GM21390 (cell line): ENCODE results near the gene ENPP1.

Experiments
- ATAC-seq: cut with Tn5 transposase; IDR thresholded peaks from one replicate; pipeline ENCODE4 v1.9.1; 2021; ENCODE audit not compliant: unreplicated experiment

Gene ENPP1

DNA sequence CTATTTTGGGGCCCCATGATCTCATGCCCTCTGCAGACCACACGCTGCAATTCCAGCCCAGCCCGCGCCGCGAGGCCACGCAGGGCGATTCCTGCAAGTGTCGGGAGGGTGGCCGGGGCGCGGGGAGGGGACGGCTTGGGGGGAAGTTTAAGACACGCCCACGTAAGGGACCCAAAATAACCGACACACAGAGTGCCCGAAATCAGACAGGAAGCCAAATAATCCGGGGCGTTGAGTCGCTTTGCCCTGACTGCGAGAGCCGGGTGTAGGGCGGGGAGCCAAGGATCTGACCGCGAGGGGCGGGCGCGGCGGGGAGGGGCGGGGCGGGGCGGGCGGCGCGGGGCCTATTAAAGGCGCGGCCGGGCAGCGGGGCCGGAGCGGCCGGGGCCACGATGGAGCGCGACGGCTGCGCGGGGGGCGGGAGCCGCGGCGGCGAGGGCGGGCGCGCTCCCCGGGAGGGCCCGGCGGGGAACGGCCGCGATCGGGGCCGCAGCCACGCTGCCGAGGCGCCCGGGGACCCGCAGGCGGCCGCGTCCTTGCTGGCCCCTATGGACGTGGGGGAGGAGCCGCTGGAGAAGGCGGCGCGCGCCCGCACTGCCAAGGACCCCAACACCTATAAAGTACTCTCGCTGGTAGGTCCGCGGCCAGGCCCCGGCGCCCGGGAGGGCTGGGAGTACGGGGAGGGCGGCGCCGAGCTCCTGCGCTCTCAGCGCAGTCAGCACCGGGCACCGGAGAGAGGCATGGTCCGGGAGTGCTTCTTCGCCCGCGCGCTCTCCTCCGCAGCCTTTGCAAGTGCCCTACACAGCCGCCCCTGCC, at the start of gene ENPP1:
TSS of gene ENPP1 (plus strand) at position 377 of the 816 bp plus-strand sequence. CDS start at position 393, 16 bp downstream.
- ATAC-seq, result peak; percentile 59

DNA sequence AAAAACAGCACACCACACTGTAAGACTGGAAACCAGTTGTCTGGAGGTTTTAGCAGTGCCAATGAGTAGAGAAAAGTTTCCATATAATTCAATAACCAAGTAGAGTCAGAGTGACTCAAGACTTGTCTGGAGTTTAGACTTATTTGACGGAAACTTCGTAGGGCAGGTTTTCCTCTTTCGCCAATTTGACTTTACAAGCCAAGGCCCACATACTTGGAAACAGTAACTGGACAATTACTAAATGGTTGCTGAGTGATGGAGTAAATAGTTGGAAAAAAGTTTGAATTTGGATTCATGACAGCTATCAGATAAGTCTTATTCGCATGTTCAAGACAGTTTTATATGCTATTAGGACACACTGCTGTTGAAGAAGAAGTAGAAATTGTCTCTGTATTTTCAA, 48.9 kb upstream of the ENPP1 start:
- no peak for ATAC-seq

DNA sequence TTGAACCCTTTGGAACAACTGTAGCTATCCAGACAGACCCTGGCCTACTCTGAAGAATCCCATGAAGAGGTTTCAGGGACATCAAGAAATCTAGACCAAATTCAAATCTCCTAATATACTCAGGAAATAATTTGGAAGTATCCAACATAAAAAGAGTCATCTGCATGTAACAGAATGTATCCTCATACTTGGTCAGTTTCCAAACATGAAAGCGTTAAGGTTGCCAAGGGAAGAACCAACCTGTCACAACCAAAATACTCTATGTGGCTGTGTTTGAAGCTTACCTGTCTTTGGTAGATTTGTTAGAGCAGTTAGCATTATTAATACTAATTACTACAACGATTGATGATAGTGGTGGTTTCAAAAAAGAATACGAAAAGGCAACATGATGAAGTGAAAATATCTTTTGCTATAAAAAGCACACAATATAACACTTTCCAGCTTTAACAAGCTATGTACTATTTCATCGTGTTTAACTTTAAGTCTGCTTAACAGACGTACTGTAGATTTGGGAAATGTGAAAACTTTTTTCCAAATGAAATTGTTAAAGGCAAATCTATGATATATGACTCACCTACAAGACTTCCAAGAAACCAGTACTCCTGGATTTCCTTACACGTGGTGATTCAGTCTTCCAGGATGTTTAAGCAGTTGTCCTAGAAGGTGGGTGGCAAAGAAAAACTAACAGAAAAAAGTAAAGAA, 46.6 kb upstream of the ENPP1 start:
- ATAC-seq, result no peak

DNA sequence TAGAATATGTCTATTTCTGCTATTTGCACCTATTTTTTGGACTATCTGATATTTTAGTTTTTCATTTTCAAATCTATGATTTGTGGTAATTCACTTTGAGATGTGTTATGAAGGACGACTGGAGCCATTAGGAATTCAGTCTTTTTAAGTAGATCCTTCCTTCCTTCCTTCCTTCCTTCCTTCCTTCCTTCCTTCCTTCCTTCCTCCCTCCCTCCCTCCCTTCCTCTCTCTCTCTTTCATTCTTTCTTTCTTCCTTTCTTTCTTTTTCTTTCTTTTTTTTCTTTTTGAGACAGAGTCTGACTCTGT, 46.1 kb upstream of the ENPP1 start:
- no peak for ATAC-seq

DNA sequence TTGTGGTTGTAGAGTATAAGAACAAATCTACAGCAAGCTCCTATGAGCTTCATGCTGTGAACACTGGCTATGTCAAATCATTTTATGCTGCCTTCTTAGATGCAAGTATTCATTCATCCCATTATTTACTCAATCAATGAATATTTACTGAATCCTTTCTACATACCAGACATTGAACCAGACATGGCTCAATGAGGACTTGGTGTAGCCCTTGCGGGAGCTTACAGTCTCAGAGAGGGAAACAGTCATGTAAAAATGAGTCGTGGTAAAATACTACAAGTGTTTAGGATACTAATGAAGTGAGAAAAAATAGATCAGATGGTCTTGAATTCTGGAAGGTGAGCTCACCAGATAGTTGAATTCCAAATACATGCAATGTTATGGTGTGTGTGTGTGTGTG, 44.8 kb upstream of the ENPP1 start:
- ATAC-seq, result no peak

DNA sequence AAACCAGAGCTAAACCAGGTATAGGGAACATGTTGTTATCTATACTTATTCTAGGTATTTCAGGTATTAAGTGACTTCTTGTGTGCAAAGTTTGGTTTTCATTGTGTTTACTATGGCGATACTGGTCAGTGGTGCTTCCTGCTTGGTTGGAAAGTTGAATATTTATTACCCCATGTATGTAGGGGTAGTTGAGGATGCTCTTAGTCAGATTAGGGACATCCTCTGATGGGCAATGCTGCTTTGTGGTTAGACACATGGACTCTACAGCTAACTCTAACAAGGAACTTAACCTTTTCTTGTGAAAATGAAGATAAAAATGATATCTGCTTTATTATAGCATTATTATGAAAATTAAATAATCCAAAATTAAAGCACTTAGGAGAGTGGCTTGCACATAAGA, 44.1 kb upstream of the ENPP1 start:
- no peak for ATAC-seq

DNA sequence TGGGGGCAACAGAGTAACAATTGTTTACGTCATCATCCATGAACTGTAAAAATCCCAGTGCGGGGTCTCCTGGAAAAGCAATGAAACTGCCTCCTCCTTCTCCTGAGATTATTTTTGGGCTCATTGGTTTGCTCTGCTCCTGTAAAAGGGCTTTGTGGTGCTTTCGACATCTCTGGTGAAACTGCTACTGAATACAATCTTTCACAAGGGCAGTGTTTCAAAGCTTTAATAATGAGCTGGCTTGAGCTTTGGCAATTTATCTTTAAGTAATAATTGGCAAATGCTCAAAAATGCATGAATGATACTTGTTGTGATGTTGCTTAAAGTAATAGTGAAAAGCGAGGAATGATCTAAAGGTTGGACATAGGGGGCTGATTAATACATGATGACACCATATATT, 43.5 kb upstream of the ENPP1 start:
- no peak for ATAC-seq

DNA sequence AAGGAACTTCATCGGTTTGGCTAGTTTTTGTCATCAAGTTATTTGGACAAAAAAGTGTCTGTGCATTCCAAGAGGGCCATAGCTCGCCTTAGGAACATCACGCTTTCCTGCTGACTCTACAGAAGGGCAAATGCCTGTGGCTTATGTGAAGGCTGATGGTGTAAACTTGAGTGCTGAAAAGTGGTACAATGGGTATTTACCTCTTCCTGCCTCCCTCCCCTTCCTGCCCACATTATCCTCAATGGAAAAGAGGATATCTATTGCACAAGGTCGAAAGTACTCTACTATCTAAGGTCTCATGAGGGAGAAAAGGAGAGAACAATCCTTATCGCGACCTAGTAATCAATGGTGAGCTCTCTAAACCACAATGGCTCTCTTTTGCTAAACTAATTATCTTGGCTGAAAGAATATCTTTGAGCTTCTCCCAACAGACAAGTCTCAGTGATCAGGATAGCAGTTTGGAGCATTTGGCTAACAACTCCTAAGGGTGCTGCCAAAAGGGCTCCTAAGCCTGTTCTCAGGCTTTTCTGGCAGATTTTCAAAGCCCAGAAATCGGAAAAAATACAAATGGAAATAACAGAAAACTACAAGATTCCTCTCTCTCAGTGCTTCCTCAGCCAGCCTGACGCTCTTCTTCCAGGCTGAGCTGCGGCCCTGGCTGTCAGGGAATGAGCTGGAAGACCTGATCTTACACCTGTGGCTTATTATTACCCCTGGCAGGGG, 42.6 kb upstream of the ENPP1 start:
- no peak for ATAC-seq

DNA sequence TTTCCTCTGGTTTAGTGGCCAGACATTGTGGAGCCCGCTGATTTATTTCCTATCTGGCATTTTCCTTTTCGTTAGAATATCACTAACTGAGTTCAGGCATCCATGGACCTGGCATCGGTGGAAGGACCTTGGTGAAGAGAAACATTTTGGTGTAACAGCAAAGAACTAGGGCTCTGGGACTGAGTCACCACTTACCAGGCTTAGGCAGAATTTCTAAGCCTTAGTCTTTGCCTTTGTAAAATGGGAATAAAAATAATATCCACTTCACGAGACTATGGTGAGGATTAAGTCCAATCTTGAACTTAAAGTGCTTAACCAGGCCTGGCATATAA, 42.0 kb upstream of the ENPP1 start:
- no peak for ATAC-seq

DNA sequence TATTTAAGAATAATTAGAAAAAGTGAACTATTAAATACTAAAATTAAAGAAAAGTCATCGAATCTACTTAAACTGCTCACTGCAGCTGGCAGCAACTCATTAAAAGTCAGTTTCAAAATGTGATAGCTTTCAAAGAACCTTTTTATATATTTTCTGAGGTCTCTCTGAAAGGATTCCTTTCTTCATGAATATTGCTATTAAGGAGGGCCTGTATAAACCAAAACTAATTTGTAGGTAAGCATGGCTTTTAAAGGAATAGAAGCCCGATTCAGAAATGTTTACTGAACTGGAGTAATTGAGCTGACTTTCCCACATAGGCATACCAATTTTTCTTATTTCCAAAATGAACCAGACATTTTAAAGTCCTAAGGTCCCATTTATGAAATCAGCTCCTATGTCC, 41.2 kb upstream of the ENPP1 start:
- no peak for ATAC-seq

DNA sequence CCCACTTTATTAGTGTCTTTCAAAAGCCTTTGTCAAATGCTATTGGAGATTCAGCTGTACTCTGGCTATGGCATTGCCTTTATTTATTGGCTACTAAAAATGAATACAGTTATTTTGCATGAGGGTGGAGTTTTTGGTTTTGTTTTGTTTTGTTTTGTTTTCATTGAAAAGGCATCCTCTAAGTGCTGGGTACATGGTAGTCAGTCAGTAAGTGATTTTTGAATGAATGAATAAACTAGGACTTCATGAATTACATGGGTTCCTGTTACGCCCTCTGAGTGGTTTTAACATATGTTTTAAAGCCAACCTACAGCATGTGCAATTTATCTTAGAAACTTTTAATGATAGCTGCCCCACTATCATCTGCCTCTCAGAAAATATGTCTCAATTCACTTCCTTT, 38.9 kb upstream of the ENPP1 start:
- no peak for ATAC-seq

DNA sequence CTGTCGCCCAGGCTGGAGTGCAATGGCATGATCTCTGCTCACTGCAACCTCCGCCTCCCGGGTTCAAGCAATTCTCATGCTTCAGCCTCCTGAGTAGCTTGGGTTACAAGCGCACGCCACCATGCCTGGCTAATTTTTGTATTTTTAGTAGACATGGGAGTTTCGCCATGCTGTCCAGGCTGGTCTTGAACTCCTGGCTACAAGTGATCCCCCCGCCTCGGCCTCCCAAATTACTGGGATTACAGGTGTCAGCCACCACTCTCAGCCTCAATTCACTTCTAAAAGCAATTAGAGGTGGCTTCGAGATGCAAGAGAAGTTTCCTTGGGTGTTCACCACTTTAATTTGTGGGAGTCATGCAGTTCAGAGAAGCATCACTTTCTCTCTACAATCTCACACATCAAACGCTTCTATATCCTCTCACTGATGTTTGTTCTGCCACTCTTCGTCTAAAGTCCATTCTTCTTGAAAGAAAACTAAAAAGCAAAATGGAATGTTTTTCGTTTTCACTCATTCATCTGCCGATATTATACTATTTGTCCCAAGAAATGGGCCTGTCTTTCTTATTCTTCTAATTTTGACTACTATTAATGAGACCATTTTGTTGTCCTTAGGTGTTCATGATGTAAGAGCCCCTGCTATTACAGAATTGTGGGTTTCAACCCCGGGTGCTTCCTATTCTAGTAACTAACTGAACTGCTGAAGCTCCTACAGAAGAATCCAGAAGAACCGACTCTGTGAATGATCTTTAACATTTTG, 38.3 kb upstream of the ENPP1 start:
- no peak for ATAC-seq

DNA sequence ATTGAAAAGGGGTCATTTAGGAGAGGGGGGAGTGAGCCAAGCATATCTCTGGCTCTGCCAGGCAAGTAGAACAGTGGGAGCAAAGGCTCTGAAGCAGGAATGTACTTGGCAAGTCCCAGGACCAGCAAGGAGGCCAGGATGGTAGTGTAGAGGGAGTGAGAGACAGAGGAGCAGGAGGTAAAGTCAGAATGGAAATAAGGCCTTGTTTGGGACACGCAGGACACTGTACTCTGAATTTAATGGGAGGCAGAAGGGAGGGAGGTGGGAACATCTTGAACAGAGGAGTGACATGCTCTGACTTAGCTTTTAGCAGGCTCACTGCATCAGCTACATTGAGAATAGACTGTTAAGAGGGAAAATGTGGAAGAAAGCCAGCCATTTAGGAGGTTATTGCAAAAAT, 37.0 kb upstream of the ENPP1 start:
- ATAC-seq, result no peak

DNA sequence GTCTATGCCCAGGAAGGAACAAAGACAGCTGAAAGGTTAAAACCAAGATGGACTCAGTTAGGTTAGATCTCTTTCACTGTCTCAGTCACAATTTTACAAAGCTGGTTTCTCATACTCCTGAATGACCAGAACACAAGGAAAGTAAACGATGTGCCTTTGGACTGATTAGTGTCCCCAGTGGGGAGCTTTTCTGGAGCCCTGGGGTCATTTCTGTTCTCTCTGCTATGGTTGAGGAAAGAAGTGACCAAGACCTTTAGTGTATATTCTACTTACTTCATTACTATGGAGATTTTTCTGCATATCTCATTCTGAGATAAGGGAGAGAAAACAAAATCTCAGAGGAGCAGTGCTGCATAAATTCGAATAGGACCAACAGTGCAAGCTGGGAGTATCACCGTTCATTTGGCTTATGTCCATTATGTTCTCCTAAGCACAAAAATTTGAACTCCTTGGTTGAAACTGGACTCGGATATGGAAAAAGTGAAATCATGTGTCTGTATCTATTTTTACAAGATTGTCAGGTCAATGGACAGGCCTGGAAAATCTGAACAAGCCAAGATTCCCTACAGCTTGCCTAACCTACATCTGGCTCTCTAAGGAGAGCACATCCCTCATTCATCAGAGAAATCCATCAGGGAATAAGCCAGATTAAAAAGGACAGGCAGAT, 34.4 kb upstream of the ENPP1 start:
- no peak for ATAC-seq

DNA sequence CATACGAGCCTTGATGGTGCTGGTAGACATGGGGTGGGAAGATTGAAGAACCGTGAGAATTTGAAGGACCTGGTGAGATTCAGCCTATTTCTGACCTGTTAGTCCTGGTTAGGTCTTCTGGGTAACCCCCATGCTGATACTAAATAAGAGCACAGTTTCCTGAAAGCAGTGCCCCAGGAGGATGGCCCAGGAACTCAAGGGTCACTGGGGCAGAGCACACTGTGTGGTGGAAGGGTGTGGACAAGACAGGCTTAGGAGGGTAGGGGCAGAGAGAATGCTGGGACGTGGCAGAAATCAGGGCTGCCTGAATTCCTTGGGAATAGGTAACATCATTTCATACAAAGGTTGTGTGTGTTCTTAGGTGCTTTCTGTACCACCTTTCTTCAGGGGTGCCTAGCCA, 31.9 kb upstream of the ENPP1 start:
- no peak for ATAC-seq

DNA sequence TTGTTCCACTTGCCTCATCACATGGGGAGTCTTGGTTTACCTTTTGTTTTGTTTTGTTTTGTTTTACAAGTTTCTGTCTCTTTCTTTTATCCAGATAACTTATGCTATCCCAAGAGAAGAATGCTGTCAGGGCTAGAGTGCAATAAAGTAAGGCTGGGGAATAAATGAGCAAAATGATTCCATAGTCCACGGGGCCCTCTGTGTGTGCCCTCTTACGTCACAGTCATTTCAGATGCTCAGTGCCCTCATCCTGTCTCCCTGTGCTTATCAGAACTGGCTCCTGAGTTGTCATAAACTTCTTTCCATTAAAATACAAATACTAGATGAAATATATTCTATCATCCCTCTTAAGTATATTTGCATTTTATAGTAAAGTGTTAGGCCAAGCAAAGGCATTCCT, 30.8 kb upstream of the ENPP1 start:
- ATAC-seq, result no peak

DNA sequence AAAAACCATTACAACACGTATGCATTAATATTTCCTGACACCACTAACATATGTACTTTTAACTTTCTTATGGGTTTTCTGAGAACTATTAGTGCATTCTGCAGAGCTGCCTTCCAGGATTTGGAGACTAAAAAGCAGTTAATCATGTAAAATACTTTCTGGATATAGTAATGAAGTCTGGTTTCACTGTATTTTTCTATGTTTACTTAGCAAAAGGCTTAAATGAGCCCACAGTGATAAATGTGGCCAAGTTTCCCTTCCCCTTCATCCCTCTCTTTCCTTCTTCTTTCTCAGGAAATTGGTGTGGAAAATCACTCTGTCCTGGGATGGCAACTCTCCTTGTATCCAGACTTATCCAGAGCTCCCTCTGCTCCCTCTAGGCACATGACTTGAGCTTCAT, 29.7 kb upstream of the ENPP1 start:
- no peak for ATAC-seq

DNA sequence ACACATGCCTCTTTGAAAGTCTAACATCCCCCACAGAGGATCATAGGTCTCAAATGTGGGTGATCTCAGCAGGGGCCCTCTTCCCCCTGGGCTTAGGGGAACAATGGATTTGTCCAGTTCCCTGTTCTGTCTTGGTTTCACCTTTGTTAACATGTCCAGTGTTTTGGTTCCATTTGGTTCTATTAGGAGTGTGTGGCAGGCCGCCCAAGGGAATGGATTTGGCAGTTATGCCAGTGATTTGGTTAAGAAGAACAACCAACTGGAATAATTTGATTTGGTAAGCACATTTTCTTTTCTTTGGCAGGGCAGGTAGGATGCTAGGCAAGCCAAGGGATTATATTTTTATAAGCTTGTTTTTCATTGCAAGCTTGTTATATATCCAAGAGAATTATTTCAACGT, 28.5 kb upstream of the ENPP1 start:
- no peak for ATAC-seq

DNA sequence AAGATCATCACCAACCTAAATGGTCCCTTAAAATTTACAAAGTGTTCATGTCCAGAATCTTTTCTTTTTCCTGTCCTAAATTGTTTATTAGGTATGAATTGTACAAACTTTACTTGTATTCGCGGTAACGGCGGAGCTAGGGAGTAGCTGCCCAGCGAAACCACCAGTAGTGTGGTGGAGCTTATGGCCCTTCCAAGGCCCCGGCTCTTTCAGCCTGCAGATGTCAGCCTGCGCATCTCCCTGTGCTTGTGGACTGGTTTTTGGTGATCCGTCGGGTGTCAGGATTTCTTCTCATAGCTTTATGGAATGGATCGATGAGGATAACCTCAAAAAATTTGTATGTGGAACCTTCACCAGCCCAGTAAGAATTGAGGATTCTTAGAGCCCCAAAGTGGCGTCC, 27.2 kb upstream of the ENPP1 start:
- ATAC-seq, result no peak

DNA sequence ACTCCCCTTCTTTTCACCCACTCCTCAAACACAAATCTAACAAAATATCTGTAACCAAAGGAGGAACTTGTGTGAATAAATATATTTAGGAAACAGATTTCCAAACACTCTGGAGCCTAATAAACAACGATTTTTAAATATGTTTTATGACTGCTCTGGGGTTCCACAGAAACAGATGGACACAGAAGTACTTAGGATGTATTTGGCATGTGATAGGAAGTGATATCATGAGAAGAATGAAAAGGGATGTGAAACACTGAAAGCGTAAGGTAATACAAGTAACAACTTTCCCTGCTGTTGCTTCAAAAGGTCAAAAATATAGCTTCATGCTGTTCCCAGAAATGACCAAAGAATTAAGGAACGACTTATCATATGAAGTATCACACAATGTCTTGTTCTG, 26.1 kb upstream of the ENPP1 start:
- no peak for ATAC-seq

DNA sequence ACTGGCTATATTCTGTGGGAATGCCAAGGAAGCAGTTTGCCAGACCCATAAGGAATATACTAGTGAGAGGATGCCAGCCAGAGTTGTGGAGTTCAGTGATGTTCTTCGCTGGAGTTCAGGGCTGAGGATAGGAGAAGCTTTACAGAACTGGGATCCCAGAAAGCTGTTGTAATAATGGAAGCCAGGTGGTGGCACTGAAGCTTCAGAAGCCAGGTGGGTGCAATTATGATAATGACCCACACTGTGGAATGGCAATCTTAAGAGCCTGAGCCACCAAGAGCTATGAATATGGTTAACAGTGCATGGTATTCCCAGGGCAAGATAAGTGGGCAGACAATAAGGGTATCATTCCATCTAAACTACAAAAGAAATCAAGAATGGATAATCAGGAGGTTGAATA, 25.1 kb upstream of the ENPP1 start:
- ATAC-seq, result no peak
